Stimulated activated naive CD8-positive, alpha-beta T cell treated with anti-CD3 and anti-CD28 coated beads, Interleukin-15, amount 100 ng/mL, for 72 hours (primary cell): ENCODE measurements around the gene KLHDC9.
"Not testable (repeated sequence)": the region's sequence is repeated elsewhere in the genome, so short reads cannot be mapped to it uniquely, and the experiment has no call there.

Experiments
- ATAC-seq: fragments of 150-1000 bp; cut with Tn5 transposase; 2 replicates; pipeline ENCODE4 v1.10.0; 2021; ENCODE audit warnings: mild to moderate bottlenecking, moderate library complexity
- DNase-seq, 2 donors: peaks; one replicate each; pipeline ENCODE4 v3.0.0; 2021 to 2022
- H3K27ac Mint-ChIP-seq, 2 donors: one replicate each; pipeline ENCODE4 v1.8.0; 2022; ENCODE audit warnings: mild to moderate bottlenecking in 2 of 2, mixed read lengths in 2 of 2, moderate library complexity in 2 of 2
- H3K27me3 Mint-ChIP-seq: one replicate; pipeline ENCODE4 v1.8.0; 2022; ENCODE audit warnings: mixed read lengths
- H3K4me1 Mint-ChIP-seq: one replicate; pipeline ENCODE4 v1.8.0; 2022; ENCODE audit warnings: mild to moderate bottlenecking, mixed read lengths
- H3K4me3 Mint-ChIP-seq, 2 donors: one replicate each; pipeline ENCODE4 v1.8.0; 2022; ENCODE audit warnings: mild to moderate bottlenecking in 2 of 2, mixed read lengths in 2 of 2, moderate library complexity in 1 of 2
- H3K9me3 Mint-ChIP-seq, 2 donors: one replicate each; pipeline ENCODE4 v1.8.0; 2022; ENCODE audit warnings: mixed read lengths in 2 of 2

KLHDC9 gene, protein sequence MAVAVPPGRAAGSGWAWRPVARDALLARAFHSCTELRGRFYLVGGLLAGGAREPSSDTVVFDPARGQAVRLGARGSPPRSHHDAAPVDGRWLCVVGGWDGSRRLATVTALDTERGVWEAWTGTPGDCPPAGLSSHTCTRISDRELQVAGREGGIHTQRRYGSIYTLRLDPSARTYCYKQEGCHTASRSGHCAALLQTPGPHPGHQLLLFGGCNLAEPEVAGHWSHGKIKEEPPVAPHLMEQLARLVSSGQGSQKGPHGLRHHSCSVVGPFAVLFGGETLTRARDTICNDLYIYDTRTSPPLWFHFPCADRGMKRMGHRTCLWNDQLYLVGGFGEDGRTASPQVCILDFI

DNA sequence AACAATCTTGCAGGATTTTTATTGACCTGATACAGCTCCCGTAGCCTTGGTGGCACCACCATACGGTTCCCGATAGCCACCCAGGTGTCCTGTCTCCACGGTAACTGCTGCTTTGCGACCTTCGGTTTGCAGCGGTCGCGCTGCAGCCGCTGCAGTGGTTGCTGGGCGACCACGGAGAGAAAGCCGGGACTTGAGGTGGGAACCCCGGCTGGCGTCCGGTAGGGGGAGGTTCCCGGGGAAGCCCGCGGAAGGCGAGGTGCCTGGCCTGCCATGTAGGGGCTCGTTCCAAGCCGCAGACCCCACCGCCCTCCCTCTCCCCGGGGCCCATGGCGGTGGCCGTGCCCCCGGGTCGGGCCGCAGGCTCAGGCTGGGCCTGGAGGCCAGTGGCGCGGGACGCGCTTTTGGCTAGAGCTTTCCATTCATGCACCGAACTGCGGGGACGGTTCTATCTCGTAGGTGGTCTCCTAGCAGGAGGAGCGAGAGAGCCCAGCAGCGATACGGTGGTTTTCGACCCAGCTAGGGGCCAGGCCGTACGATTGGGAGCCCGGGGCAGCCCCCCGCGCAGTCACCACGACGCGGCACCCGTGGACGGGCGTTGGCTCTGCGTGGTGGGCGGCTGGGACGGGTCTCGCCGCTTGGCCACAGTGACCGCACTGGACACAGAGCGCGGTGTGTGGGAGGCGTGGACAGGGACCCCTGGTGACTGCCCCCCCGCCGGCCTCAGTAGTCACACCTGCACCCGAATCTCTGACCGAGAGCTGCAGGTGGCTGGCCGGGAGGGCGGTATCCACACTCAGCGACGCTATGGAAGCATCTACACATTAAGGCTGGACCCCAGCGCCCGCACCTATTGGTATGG, at the start of gene KLHDC9:
TSS of gene KLHDC9 (plus strand) at position 152 of the 859 bp plus-strand sequence. CDS start at position 327, 175 bp downstream.
- H3K4me3 Mint-ChIP-seq, result peak within 1 kb of the TSS; percentile 92 to 95
- DNase-seq, result peak; percentile 82 to 92
- peak within 1 kb of the TSS; percentile 95 for H3K27ac Mint-ChIP-seq
- H3K27me3 Mint-ChIP-seq, result no peaks in the 10 kb centered on the region
- H3K4me1 Mint-ChIP-seq, result peaks cover 49% of the 10 kb centered on the region
- H3K9me3 Mint-ChIP-seq, result no peaks in the 10 kb centered on the region
- ATAC-seq, result peak; percentile 93

DNA sequence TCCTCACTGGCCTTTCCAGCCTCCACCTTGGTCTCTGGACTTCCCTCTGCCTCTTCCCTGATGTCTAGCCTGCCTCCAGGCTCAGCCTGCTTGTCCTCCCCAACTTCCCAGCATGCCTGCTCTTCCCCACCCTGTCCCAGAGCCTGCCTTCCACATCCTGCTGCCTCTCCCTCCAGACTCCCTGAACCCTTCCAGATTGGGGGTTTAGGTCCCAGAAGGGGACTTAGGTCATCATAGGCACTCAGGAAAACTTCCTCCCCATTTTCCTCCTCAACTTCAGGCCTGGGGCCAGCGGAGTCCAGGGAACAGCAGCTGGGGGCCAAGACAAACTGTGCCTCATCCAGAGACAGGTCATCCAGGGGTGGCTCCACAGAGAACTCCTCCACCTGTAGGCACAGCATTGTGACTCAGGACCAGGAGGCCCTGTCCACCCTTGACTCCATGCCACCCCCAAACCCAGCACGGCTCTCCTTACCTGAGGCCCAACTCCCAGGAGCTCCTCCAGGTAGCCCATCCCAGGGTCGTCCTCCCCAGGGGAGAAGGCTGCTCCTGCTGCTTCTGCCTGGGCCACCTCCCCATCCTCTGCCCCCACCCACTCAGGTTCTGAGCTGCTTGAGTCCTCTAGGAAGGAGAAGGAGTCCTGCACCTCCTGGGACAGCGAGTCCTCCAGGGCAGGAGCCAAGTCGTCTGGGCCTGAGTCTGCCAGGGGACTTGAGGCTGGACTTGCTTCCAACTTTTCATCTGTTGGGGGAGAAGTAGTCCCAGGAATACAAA, 49.0 kb upstream of the KLHDC9 start:
- ATAC-seq, result no peak
- H3K27me3 Mint-ChIP-seq, result no peaks in the 10 kb centered on the region
- peak overlapping the region in 1 of 2 donors; percentile 3 for H3K27ac Mint-ChIP-seq
- DNase-seq, result no peak
- H3K4me1 Mint-ChIP-seq, result peaks cover 32% of the 10 kb centered on the region
- H3K9me3 Mint-ChIP-seq, result no peaks in the 10 kb centered on the region
- H3K4me3 Mint-ChIP-seq, result no peak overlapping the region

DNA sequence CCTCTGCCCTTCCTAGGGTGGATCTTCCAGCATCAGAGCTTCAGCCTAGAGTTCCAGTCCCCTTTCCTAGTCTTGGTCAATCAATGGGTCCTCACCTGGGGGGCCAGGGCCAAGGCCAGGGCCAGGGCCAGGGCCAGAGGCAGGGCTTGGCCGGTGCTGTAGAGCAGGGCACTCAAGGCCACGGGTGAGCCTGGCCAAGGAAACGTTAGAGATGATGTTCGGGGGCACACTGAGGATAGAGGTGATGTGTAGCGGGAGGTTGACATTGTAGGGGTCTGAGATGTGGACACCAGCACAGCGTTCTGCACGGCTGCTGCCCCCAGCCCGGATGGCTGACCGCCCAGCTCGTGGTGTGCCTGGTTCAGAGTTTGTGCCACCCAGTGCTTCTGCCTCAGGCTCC, 46.9 kb upstream of the KLHDC9 start:
- Mint-ChIP-seq H3K27ac (no peak overlapping the region), H3K4me1 (peaks cover 30% of the 10 kb centered on the region), H3K9me3 (no peaks in the 10 kb centered on the region), H3K27me3 (no peaks in the 10 kb centered on the region), H3K4me3 (no peak overlapping the region)
- ATAC-seq (no peak), DNase-seq (no peak)

DNA sequence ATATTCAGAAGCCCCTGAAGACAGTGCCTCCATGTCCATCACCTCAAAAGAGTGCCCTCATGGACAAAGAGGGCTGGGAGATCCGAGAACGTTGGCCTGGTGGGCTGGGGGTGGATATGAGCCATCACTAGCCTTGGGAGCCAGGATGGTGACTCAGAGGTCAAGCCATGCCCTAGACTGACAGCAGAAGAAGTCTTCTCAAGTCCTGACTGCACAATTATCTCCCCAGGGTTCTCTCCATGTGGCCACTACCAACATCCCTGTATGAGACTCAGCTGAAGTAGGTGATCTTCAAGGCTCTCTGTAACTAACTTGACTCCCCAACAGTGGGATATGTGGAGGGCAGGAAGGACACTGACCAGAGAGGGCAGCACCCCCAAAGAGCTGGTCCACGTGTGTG, 45.3 kb upstream of the KLHDC9 start:
- Mint-ChIP-seq H3K27ac (peak overlapping the region in 1 of 2 donors; percentile 67), H3K27me3 (no peaks in the 10 kb centered on the region)

DNA sequence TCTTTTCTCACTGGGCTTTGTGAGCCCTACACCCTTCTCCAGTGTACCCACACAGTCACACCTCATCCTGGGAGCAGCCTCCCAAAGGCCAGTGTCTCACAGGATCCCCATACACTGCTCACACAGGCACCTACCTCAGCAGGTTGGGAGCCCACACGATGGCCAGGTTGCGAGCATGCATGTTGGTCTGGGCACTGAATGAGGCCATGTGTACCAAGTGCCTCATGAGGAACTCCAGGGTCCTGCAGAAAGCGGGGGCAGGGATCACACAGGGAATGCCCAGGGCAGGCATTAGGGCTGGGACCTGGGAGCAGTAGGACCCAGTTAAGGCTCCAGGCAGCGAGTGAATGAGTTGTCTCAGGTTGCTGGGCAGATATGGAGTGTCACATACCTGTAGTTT, 43.9 kb upstream of the KLHDC9 start:
- ATAC-seq (no peak), DNase-seq (no peak)
- Mint-ChIP-seq H3K27me3 (no peaks in the 10 kb centered on the region), H3K4me3 (no peak overlapping the region), H3K4me1 (peaks cover 27% of the 10 kb centered on the region), H3K27ac (peak overlapping the region; percentile 76 to 83), H3K9me3 (no peaks in the 10 kb centered on the region)

More for the DNA sequence above, 45.3 kb upstream of the KLHDC9 start:
- DNase-seq (no peak), ATAC-seq (no peak)
- Mint-ChIP-seq H3K4me1 (peaks cover 28% of the 10 kb centered on the region), H3K9me3 (no peaks in the 10 kb centered on the region), H3K4me3 (no peak overlapping the region)

DNA sequence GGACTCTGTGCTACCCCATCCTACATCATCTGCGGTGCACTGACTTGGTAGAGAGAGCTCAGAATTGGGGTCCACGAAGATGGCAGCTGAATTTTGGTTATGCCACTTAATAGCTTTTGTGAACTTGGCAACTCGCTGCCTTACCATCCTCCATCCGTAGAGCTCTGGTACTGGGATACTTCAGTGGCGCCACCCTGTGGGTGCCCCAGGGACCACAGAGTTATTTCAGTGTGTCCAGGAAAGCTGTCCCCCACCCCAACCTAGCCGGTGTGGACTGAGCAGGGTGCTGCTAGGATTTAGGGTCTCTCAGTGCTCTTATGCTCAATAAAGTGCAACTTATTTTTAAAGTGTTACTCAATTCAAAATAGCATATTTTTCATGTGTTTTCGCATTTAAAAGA, 43.4 kb upstream of the KLHDC9 start:
- Mint-ChIP-seq H3K4me1 (peaks cover 29% of the 10 kb centered on the region), H3K9me3 (no peaks in the 10 kb centered on the region), H3K4me3 (no peak overlapping the region), H3K27me3 (no peaks in the 10 kb centered on the region), H3K27ac (peak overlapping the region in 1 of 2 donors; percentile 76)
- no peak for DNase-seq
- ATAC-seq, result no peak

DNA sequence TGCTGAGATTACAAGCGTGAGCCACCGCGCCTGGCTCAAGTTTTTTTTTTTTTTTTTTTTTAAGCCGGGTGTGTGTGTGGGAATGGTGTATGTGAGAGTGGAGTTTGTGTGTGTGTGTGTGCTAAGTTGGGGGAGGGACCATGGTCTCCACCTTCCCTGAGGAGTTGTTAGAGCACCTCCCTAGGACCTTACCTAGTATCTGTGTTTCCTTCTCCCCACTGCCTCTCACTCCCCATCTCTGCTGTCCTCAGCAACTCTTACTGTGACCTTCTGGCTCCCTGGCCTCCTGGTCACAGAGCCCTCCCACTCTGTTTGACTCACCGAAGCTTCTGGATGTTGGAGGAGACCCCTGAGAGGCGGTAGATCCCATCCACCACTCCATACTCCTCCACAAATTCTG, 38.9 kb upstream of the KLHDC9 start:
- Mint-ChIP-seq H3K4me1 (peaks cover 66% of the 10 kb centered on the region), H3K9me3 (no peaks in the 10 kb centered on the region), H3K27ac (peak overlapping the region; percentile 46 to 92), H3K4me3 (peak overlapping the region in 1 of 2 donors; percentile 19), H3K27me3 (no peaks in the 10 kb centered on the region)
- ATAC-seq (no peak), DNase-seq (no peak)

- peaks cover 82% of the 10 kb centered on the region for H3K4me1 Mint-ChIP-seq
- H3K27ac Mint-ChIP-seq, result no peak overlapping the region
- ATAC-seq, result no peak
- H3K27me3 Mint-ChIP-seq, result no peaks in the 10 kb centered on the region
- no peak overlapping the region for H3K4me3 Mint-ChIP-seq
- H3K9me3 Mint-ChIP-seq, result no peaks in the 10 kb centered on the region
- DNase-seq, result no peak
Measured at GRCh38 chr1:161061419-161061818, 36.7 kb upstream of the KLHDC9 start.

DNA sequence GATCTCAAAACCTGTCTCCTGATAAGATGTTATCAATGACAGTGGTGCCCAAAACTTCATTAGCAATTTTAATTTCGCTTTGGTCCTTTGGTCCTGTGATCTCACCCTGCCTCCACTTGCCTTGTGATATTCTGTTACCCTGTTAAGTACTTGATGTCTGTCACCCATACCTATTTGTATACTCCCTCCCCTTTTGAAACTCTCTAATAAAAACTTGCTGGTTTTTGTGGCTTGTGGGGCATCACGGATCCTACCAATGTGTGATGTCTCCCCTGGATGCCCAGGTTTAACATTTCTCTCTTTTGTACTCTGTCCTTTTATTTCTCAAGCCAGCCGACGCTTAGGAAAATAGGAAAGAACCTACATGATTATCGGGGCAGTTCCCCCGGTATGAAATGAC, 34.2 kb upstream of the KLHDC9 start:
- peaks cover 88% of the 10 kb centered on the region for H3K4me1 Mint-ChIP-seq
- ATAC-seq, result not testable (repeated sequence)
- peak overlapping the region; percentile 73 to 83 for H3K4me3 Mint-ChIP-seq

DNA sequence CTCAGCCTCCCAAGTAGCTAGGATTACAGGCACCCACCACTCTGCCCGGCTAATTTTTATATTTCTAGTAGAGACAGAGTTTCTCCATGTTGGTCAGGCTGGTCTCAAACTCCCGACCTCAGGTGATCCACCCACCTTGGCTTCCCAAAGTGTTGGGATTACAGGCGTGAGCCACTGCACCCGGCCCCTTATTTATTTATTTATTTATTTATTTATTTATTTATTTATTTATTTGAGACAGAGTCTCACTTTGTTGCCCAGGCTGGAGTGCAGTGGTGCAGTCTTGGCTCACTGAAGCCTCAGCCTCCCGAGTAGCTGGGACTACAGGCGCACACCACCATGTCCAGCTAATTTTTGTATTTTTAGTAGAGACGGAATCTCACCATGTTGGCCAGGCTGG, 32.5 kb upstream of the KLHDC9 start:
- H3K27ac Mint-ChIP-seq, result peak overlapping the region; percentile 44 to 89
- not testable (repeated sequence) for H3K27me3 Mint-ChIP-seq, ATAC-seq, H3K9me3 Mint-ChIP-seq, DNase-seq
- peaks cover 81% of the 10 kb centered on the region for H3K4me1 Mint-ChIP-seq
- H3K4me3 Mint-ChIP-seq, result peak overlapping the region; percentile 53 to 55

More for the DNA sequence above, 34.2 kb upstream of the KLHDC9 start:
- peak overlapping the region in 1 of 2 donors; percentile 77 for H3K27ac Mint-ChIP-seq
- not testable (repeated sequence) for H3K27me3 Mint-ChIP-seq, DNase-seq, H3K9me3 Mint-ChIP-seq

GRCh38 chr1:161066694-161067093, 31.5 kb upstream of the KLHDC9 start:
- no peaks in the 10 kb centered on the region for H3K27me3 Mint-ChIP-seq
- H3K4me3 Mint-ChIP-seq, result peak overlapping the region; percentile 83 to 94
- DNase-seq, result no peak
- peak overlapping the region; percentile 74 to 97 for H3K27ac Mint-ChIP-seq
- peaks cover 84% of the 10 kb centered on the region for H3K4me1 Mint-ChIP-seq
- peak; percentile 25 for ATAC-seq
- no peaks in the 10 kb centered on the region for H3K9me3 Mint-ChIP-seq

- peak; percentile 44 to 80 for DNase-seq
- peak overlapping the region; percentile 97 to 99 for H3K27ac Mint-ChIP-seq
- H3K4me3 Mint-ChIP-seq, result peak overlapping the region; percentile 83 to 94
- ATAC-seq, result peak; percentile 72
- peaks cover 83% of the 10 kb centered on the region for H3K4me1 Mint-ChIP-seq
- H3K9me3 Mint-ChIP-seq, result no peaks in the 10 kb centered on the region
- H3K27me3 Mint-ChIP-seq, result no peaks in the 10 kb centered on the region
Measured at GRCh38 chr1:161068306-161069234, 29.6 kb upstream of the KLHDC9 start.

GRCh38 chr1:161069241-161069640, 28.9 kb upstream of the KLHDC9 start:
- Mint-ChIP-seq H3K27me3 (no peaks in the 10 kb centered on the region), H3K4me3 (peak overlapping the region; percentile 83 to 94), H3K4me1 (peaks cover 83% of the 10 kb centered on the region), H3K27ac (peak overlapping the region; percentile 97 to 99), H3K9me3 (no peaks in the 10 kb centered on the region)
- ATAC-seq, result no peak
- DNase-seq, result no peak

DNA sequence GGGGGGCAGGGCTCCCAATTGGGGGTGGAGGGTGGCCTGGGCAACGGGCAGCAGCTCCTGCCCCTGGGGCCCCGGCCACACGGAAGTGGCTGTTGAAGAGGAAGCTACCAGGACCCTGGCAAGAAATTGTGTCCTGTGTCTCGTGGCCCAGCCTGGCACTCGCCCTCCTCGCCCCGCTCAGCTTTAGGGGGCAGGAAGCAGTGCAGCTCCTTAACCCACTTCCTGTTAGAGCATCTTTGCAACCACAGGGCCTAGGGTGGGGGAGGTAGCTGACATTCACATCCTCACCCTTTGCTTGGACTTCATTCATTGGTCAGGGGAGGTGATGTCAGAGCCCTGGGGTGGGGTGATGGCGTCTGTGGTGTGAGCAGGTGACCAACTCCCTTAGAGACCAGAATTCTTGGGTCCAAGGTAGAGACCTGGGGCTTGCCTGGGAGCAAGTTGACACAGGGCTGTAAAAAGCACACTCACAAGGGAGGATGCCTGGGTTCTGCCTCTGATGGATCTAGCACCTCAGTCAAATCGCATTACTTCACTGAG, 28.4 kb upstream of the KLHDC9 start, which contains the start of gene ARHGAP30:
TSS of gene ARHGAP30 (minus strand) at position 161 of the 540 bp plus-strand sequence. CDS start 267 bp downstream, outside the sequence.
- H3K4me1 Mint-ChIP-seq, result peaks cover 83% of the 10 kb centered on the region
- peak; percentile 77 to 91 for DNase-seq

More for the DNA sequence above, 28.4 kb upstream of the KLHDC9 start, which contains the start of gene ARHGAP30:
- Mint-ChIP-seq H3K9me3 (no peaks in the 10 kb centered on the region), H3K27me3 (no peaks in the 10 kb centered on the region), H3K27ac (peak within 1 kb of the TSS; percentile 97 to 99), H3K4me3 (peak within 1 kb of the TSS; percentile 83 to 94)
- ATAC-seq, result peak; percentile 92
